Natural killer cell (primary cell): ENCODE measurements around the gene COA3. TPM values are rescaled to one million over a fixed set of nuclear protein-coding genes. Genes with fewer than 3 reads are reported as not detected.

Source experiments
- ATAC-seq, 3 donors: fragments of 150-1000 bp in 2 of 3; fragments of 200-7000 bp in 1 of 3; cut with Tn5 transposase; 1 replicate in 1 of 3; 2 replicates in 2 of 3; pipeline ENCODE4 v1.10.0; 2021; ENCODE audit warnings: mild to moderate bottlenecking in 2 of 3, moderate library complexity in 2 of 3
- DNase-seq, 2 donors: peaks; one replicate each; pipeline versions ENCODE4 v3.0.0 to v3.0.0-alpha.2; 2013 to 2021; ENCODE audit warnings: mixed read lengths in 1 of 2
- H3K27ac ChIP-seq: one replicate; pipeline ENCODE4 v1.5.1; 2013; ENCODE audit warnings: mild to moderate bottlenecking, low read length
- H3K27me3 ChIP-seq: one replicate; pipeline ENCODE4 v1.6.1; 2013; ENCODE audit warnings: low read length; ENCODE audit not compliant: control insufficient read depth, insufficient read depth
- H3K36me3 ChIP-seq: one replicate; pipeline ENCODE4 v1.6.1; 2013; ENCODE audit warnings: low read length; ENCODE audit not compliant: control insufficient read depth, insufficient read depth
- H3K4me1 ChIP-seq: one replicate; pipeline ENCODE4 v1.6.1; 2013; ENCODE audit warnings: low read length; ENCODE audit not compliant: control insufficient read depth, insufficient read depth
- H3K4me3 ChIP-seq: one replicate; pipeline ENCODE4 v1.5.1; 2013; ENCODE audit warnings: low read length
- H3K9me3 ChIP-seq: one replicate; pipeline ENCODE4 v1.6.1; 2013; ENCODE audit warnings: low read length; ENCODE audit not compliant: control insufficient read depth, insufficient read depth
- H3K27ac Mint-ChIP-seq, 2 donors: one replicate each; pipeline ENCODE4 v1.8.0; 2022; ENCODE audit warnings: mild to moderate bottlenecking in 2 of 2, mixed read lengths in 2 of 2, moderate library complexity in 1 of 2
- H3K27me3 Mint-ChIP-seq, 2 donors: one replicate each; pipeline ENCODE4 v1.8.0; 2022; ENCODE audit warnings: low read depth in 2 of 2, mixed read lengths in 2 of 2
- H3K36me3 Mint-ChIP-seq: one replicate; pipeline ENCODE4 v1.8.0; 2022; ENCODE audit warnings: mixed read lengths
- H3K4me1 Mint-ChIP-seq, 2 donors: one replicate each; pipeline ENCODE4 v1.8.0; 2022; ENCODE audit warnings: mixed read lengths in 2 of 2
- H3K4me3 Mint-ChIP-seq: one replicate; pipeline ENCODE4 v1.8.0; 2022; ENCODE audit warnings: mild to moderate bottlenecking, moderate library complexity, mixed read lengths
- H3K9me3 Mint-ChIP-seq, 2 donors: one replicate each; pipeline ENCODE4 v1.8.0; 2022; ENCODE audit warnings: mixed read lengths in 2 of 2
- WGBS: methylation state at CpG from one replicate; pipeline ENCODE4 v1.1.7; 2013; ENCODE audit warnings: missing lambda C conversion rate; ENCODE audit not compliant: insufficient coverage; 5-methylcytosine and 5-hydroxymethylcytosine counted together
- intact Hi-C: fragments of 100-400 bp; cut with micrococcal nuclease; formaldehyde crosslinking; loops from one replicate; pipeline ENCODE4 v1.14.2; 2022
- total RNA-seq, 4 donors: library from RNA; stranded (reverse); fragments of 120-200 nt in 1 of 4; gene quantifications; one replicate each; pipeline versions ENCODE4 v1.2.3 to v1.2.4, GENCODE V29; 2013 to 2022
- TF ChIP-seq, protein P1 (sequence below): fragments of 200-600 bp; IDR thresholded peaks from one replicate; pipeline ENCODE4 v1.8.0; 2022; ENCODE audit warnings: antibody characterized with exemption

Gene COA3
- total RNA-seq, 3 donors from 2014 or later (not counting 1 experiment from before 2014, with no cell fraction given) = 12.9 to 19.3 (median 13.1) TPM

DNA sequence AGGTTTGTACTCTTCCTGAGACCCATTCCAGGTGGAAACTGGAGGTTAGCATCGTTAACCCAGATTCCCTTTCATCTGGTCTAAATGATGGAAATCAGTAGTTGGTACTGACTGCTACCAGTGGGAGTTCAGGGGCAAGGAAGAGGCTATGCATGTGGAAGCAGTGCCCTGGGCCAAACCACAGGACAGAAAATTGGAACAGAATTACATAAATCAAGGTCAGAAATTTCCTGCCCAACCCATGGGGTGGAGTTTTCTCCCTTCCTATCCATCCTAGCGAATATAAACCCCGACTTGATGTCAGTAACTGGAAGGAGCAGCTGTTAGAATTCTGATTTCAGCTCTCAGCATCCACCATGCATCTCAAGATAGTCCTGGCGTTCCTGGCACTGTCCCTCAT, 45.8 kb upstream of the COA3 start, which contains the start of gene AOC2:
TSS of gene AOC2 (plus strand) at position 310 of the 400 bp plus-strand sequence. CDS start at position 357, 47 bp downstream.
- peak within 1 kb of the TSS in 1 of 2 donors; percentile 88 for H3K27ac Mint-ChIP-seq
- H3K36me3 Mint-ChIP-seq = peaks cover 4% of the 10 kb centered on the region

DNA sequence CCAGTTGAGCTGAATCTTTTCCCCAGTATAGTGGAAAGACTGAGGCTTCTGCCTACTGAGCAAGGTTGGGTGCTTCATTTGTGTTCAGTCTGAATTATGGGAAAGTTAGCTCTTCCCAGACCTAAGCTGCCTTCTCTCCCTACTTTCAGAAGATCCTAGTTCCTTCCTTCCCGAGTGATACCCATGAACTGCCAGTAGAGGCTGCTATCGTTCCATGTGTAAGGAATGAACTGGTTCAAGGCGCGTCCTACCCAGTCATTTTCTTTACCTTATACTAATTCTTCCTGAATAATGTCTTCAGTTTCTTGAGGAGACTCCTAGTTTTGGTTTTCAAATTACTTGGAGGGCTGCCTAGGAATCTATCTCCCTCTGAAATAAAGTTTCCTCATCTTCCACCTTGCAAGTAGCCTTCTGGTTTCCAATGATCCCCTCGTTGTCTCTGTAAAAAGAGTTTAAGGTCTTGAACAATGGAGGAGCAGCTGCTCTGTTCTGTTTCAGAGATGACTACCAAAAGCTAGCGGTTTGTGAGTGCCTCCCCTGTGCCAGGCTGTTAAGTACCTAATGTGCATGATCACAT, 44.9 kb upstream of the COA3 start:
- Mint-ChIP-seq H3K36me3 (peaks cover 11% of the 10 kb centered on the region), H3K27me3 (no peaks in the 10 kb centered on the region), H3K4me3 (no peak overlapping the region), H3K27ac (peak overlapping the region in 1 of 2 donors; percentile 42), H3K4me1 (peaks cover 0 to 11% of the 10 kb centered on the region in 2 donors), H3K9me3 (no peaks in the 10 kb centered on the region)
- Histone ChIP-seq H3K36me3 (peaks cover 52% of the 10 kb centered on the region), H3K27ac (no peak overlapping the region), H3K4me1 (peaks cover 9% of the 10 kb centered on the region), H3K9me3 (no peaks in the 10 kb centered on the region), H3K27me3 (no peaks in the 10 kb centered on the region), H3K4me3 (no peak overlapping the region)
- ATAC-seq (peak in 1 of 3 donors; percentile 54), DNase-seq (peak in 1 of 2 donors; percentile 52)
- WGBS = 65% methylated on average over 6 of the region's 6 CpGs
- TF ChIP-seq, protein P1, sequence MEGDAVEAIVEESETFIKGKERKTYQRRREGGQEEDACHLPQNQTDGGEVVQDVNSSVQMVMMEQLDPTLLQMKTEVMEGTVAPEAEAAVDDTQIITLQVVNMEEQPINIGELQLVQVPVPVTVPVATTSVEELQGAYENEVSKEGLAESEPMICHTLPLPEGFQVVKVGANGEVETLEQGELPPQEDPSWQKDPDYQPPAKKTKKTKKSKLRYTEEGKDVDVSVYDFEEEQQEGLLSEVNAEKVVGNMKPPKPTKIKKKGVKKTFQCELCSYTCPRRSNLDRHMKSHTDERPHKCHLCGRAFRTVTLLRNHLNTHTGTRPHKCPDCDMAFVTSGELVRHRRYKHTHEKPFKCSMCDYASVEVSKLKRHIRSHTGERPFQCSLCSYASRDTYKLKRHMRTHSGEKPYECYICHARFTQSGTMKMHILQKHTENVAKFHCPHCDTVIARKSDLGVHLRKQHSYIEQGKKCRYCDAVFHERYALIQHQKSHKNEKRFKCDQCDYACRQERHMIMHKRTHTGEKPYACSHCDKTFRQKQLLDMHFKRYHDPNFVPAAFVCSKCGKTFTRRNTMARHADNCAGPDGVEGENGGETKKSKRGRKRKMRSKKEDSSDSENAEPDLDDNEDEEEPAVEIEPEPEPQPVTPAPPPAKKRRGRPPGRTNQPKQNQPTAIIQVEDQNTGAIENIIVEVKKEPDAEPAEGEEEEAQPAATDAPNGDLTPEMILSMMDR = no peak
- intact Hi-C loops = no loop called here

More for the DNA sequence above, 45.8 kb upstream of the COA3 start, which contains the start of gene AOC2:
- no peaks in the 10 kb centered on the region for H3K27me3 Mint-ChIP-seq
- no peak for DNase-seq
- intact Hi-C loops = no loop called here
- peaks cover 44% of the 10 kb centered on the region for H3K36me3 ChIP-seq
- TF ChIP-seq, protein P1 = no peak
- no peak within 1 kb of the TSS for H3K4me3 Mint-ChIP-seq
- H3K27me3 ChIP-seq = no peaks in the 10 kb centered on the region
- no peaks in the 10 kb centered on the region for H3K9me3 ChIP-seq
- peaks cover 9% of the 10 kb centered on the region for H3K4me1 ChIP-seq
- H3K9me3 Mint-ChIP-seq = no peaks in the 10 kb centered on the region
- WGBS = 81% methylated on average over 4 of the region's 4 CpGs
- no peak for ATAC-seq
- H3K27ac ChIP-seq = no peak within 1 kb of the TSS
- no peak within 1 kb of the TSS for H3K4me3 ChIP-seq
- H3K4me1 Mint-ChIP-seq = peaks cover 0 to 11% of the 10 kb centered on the region in 2 donors

DNA sequence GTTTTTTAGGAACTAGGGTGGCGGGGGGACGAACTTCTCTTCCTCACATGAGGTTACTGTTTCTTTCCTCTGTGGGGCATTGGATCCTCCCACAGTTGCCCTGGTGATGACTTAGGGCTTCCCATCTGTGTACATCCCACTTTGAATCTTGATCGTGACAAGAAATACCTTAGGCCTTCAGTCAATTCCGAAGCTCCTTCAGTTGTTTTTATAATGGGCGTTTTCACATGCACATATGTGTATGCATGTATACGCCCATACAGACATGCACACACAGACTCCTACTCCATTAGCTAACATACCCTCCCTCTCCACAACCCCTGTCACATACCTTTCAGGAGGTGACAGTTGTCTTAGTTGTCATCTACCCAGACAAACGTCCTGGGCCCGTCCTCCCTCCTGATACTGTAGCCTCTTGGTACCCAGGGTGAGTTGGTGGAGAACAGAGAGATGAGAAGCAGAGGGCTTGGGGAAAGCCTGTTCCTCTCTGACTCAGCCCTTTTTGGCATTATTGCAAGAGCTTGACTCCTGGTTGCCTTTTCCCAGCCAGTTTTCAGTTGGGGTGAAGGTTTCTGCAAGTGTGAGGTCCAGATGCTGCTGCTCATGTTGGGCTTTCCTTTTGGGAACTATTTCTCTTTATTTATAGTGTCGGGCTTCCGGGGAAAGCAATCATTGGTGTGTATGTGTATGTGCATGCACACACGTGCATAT, 43.6 kb upstream of the COA3 start:
- no peak overlapping the region for H3K4me3 Mint-ChIP-seq
- H3K27me3 Mint-ChIP-seq = no peaks in the 10 kb centered on the region
- peaks cover 0 to 11% of the 10 kb centered on the region in 2 donors for H3K4me1 Mint-ChIP-seq
- TF ChIP-seq, protein P1 = no peak
- ATAC-seq (no peak), DNase-seq (no peak)
- WGBS = 86% methylated on average over 9 of the region's 11 CpGs
- H3K27ac Mint-ChIP-seq = no peak overlapping the region
- H3K4me1 ChIP-seq = peaks cover 9% of the 10 kb centered on the region
- H3K9me3 Mint-ChIP-seq = no peaks in the 10 kb centered on the region
- H3K4me3 ChIP-seq = no peak overlapping the region
- no peaks in the 10 kb centered on the region for H3K27me3 ChIP-seq
- no peaks in the 10 kb centered on the region for H3K9me3 ChIP-seq
- intact Hi-C loops = no loop called here
- peaks cover 11% of the 10 kb centered on the region for H3K36me3 Mint-ChIP-seq
- H3K36me3 ChIP-seq = peaks cover 61% of the 10 kb centered on the region
- H3K27ac ChIP-seq = no peak overlapping the region
